Inferior parietal cortex (tissue), 1 donor: ENCODE results near the gene CHN2.

Source experiments
- DNase-seq: peaks from one replicate; pipeline ENCODE4 v3.0.0-alpha.2; 2016; ENCODE audit errors: extremely low spot score

Gene CHN2

DNA sequence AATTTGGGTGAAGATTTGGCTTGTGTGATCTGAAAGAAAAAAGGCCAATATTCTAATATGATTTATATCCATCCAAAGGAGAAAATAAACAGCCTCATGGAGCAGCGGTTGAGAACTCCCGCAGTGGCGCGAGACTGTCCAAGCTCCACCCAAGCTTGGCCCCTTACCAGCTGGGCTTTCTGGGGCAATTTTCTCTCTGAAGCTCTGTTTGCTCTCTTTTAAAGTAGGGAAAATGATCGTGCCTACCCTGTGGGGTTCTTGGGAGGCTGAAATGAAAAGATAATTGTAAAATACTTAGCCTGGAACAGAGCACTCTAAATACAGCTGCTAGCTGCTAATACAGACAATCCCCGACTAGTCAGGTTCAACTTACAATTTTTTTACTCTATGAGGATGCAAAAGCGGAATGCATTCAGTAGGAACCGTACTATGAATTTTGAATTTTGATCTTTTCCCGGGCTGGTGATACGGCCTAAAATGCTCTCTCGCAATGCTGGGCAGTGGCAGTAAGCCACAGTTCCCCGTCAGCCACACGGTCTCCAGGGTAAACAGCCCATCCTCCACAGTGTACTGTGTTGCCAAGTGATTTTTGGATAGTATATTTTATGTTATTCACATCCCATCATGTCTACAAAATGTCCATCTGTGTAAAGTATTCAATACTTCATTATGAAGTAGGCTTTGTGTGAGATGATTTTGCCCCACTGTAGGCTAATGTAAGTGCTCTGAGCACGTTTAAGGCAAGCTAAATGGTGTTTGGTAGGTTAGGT lies 137.7 kb downstream of the CHN2 start:
- DNase-seq = no peak

DNA sequence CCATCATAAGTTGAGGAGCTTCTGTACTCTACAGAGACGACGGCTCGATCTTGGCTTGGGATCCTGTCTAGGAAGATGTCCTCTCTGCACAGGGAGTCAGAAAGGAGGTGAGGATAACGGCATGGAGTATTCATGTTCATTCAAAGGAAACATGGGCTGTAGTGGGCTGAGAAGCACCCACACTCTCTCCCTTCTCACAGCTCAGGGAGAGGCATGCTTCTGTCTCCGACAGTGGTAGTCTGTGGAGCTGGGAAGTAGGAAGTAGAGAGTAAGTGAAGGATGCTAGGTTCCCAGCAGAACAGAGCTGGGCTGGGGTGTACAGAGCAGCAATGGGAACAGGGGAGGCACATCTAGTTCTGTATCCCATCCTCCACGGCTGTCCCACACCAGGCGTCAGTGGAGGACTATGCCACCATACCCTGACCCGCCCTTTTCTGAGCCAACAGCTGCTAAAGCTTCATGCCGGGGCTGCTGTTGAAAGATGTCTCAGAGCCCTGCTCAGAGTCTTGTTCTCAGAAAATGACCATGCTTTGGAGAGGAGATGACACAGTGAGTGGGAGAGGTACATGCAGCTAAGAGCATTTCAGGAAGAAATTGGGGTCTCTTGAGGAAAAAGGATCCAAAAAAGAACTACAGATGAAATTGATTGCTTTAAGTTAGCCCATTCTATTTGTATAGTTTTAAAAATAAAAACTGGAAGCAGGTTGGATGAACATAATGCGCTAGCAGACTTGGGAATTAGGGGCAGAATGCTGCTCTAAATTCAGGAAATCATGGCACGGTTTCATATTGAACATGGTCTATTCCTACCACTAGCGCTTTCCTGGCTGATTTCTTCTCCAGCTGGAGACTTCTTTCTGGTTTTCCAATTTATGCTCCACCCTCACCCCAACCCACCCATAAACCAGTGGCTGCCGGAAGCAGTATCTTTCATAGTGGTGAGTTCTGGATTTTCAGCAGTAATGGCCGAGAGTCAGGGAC lies 138.6 kb downstream of the CHN2 start:
- no peak for DNase-seq

DNA sequence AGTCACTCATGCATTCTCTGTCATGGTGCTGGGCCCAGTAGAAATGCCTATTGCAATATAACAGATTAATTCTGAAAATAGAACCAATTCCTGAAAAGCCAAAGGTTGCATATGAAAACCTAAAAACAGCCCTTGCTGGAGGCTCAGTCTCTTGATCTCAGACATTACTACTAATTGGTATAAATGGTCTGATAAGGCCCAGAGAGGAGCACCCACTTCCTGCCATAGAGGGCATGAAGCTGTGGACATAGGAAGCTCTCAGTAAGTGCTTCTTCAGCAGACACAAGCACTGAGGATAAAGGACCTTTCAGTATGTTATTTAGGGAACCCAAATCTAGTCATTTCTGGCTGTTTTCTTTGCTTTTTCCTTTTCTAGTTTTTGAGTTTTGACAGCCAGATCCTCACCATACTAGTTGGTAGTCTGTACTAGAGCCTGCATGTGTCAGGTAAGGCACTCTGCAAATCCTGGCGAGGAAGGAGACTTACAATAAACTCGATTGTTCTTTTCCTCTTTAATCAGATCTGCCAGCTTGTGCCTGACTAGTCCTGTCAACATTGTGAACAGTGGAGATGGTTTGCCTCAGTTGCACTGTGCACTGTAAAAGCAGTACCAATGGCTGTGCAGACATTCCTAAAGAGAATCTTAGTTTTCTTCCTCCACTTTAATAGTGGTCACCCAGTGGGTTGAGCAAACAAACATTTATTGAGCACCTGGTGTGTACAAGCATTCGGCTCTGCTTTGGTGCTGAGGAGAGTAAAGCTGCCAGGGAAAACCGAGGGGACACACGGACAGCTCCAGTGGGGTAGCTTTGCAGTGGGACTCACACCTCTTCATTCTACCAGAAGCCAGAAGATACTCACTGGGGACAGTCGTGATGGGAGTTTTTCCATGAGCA lies 140.9 kb downstream of the CHN2 start:
- no peak for DNase-seq

GRCh38 chr7:29337546-29338116 lies 143.1 kb downstream of the CHN2 start:
- no peak for DNase-seq

GRCh38 chr7:29340696-29341095 lies 146.1 kb downstream of the CHN2 start:
- no peak for DNase-seq

DNA sequence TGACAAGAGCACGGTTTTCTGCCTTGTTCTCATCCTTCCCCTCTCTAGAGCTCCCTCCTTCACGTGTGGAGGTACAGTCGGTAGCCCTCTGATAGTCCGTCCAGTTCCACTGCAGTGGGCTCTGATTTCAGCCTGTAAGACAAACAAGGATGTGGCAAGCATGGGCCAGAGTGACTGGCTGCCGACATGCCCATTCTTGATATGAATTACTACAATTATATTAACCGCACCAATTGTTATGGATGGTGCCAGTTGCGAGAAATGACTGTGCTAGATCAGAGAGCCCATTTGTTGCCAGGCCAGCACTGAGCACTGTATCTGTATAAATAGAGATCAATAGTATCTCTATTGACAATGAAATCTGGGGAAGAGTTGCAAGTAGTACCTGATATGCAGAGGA lies 146.6 kb downstream of the CHN2 start:
- no peak for DNase-seq

DNA sequence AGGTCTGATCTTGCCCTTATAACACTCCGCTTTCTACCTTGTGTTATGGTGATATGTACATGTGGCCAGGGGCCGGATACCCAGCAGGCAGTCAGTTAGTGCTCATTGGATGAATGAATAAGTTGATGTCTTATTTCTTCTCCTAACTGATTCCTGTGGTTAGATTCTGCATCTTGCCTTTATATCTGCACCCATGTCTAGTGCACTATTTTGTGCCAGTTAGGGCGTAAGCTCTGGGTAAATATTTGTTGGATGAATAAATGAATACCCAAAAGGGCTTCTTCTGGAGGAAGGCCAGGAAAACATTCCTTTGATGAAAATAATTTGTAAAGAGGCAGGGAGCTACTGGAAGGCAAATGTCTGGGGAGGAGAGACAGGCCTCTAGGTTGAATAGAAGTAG lies 148.2 kb downstream of the CHN2 start:
- no peak for DNase-seq

DNA sequence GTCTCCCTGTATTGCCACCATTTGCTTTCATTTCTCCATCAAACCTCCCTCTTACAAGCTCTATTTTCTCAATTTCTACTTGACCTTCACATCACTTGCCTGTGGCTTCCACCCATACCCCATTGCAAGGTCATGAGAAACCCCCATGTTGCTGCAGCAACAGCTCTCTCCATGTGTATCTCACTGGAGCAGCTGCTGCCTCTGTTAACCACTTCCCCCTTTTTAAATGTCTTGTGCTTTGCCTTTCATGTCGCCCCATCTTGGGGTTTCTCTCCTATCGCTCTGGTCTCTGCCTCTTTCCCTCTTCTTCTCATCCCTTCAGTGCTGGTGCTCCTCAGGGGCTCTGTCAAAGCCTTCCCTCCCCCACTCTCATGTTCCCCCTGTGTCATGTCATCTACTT lies 148.8 kb downstream of the CHN2 start:
- no peak for DNase-seq

DNA sequence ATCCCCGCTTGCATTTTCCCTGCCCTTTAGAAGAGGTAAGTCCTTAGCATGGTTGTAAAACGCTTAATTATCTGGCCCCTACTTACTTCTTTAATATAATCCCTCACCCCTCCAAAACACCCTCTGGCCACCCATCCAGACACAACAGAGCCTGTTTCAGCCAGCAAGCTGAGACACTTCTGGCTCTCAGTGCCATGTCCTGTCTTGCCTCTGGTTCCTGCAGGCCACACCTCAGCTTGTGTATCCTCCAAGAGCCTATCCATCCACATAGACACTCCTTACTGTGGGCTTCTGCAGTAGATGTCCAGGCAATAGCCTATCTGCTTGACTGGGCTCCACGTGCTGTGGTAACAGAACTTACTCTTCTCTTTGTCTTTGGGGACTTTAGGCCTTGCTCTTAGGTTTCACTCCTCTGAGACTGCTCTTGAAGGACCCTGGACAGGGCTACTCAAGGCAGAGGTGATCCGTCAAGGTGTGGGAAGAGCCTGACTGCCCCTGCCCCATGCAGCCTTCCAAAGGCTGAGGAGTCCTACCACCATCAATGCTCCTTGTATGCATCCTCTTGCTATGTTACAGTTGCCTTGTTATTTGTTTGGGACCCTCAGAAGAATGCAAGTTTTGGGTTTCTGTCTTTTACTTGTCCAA lies 149.9 kb downstream of the CHN2 start:
- no peak for DNase-seq

GRCh38 chr7:29345590-29345989 lies 151.0 kb downstream of the CHN2 start:
- DNase-seq = peak; percentile 66

DNA sequence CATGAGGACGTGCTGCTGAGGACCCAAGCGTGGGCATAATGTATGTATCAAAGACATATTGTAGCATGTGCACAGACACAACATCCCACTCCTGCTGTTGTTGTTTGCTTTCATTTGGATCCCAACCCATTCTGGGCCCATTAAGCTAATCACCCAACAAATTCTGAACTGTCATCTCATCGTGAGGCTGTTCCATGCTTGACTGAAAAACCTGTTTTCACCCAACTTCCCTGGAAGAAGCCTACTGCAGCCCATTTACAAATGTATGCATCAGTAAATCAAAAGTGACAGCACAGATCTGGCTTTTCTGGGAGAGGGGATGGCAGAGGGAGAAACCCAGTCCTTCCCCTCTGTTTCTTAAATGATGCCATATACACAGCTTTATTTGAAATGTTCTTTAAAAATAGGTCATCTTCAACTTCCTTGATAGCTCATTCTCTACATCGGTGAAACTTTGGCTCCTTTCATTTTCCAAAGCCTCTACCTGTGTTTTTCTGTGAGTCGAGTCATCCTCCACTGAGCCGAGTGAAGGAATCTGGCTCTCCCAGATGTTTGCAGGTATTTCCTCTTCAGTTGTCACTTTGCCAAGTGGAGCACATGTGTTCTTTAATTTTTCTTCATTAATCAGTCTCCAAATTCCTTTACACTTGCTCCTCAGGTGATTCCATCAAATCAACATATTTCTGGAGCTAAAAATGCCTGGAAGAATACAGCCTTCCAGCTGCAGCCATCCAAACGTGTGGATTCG lies 151.8 kb downstream of the CHN2 start:
- DNase-seq = no peak

GRCh38 chr7:29349362-29349761 lies 154.8 kb downstream of the CHN2 start:
- DNase-seq = no peak

DNA sequence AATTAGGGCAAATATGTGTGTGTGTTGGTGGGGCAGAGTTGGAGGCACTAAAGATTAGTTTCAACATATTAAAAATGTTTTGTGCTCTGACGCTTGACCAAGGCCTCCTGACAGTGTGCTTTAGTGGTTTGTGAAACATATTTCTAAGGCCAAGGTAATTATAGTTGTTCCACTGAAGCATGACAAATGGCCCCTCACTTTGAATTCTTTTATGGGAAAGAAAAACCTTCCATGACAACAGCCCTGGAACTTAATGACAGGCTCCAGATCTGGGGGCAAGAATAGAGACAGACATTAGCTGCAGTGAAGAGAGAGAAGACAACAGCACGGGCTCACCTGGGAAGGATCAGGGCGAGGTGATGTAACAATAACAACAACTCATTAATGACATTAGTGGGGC lies 155.8 kb downstream of the CHN2 start:
- no peak for DNase-seq

- no peak for DNase-seq
These were observed 157.5 kb downstream of the CHN2 start for GRCh38 chr7:29352041-29352440.

- no peak for DNase-seq
These were observed 159.2 kb downstream of the CHN2 start for GRCh38 chr7:29353810-29354209.

- no peak for DNase-seq
These were observed 159.8 kb downstream of the CHN2 start for GRCh38 chr7:29354340-29354739.

DNA sequence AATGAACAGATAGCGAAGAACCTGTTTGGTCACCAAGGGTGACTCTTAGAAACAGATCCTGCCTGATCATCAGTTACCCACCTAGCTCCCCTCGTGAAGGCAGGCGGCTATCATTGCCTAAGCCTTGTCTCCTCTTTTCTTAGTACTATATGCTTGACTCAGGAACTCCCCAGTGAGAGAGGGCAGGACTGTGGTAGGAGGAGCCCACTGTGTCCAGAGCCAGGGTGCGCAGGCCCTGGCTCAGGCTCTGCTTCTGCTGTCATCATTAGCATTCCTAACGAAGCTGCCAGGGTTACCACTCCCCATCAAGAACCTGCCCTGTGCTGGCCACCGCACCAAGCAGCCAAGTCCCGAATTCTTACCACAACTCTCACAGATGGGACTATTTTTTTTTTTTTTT lies 160.8 kb downstream of the CHN2 start:
- no peak for DNase-seq

DNA sequence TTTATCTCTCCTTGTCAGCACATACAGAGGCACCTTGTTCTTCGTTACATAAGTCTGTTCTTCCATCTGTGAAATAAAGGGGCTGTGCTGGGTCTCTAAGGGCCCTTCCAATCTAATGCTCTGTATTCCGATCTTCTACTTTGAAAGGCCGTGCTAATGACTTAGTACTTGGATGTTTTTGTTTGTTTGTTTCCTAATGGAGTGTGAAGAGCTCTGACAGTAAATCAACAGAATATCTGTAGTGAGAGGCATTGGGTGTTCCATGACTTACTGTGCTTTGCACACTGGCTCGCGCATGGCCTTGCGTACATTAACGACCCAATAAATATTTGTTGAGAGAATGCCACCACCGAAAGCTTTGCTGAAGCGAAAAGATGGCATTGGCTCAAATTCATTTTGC lies 162.1 kb downstream of the CHN2 start:
- no peak for DNase-seq

DNA sequence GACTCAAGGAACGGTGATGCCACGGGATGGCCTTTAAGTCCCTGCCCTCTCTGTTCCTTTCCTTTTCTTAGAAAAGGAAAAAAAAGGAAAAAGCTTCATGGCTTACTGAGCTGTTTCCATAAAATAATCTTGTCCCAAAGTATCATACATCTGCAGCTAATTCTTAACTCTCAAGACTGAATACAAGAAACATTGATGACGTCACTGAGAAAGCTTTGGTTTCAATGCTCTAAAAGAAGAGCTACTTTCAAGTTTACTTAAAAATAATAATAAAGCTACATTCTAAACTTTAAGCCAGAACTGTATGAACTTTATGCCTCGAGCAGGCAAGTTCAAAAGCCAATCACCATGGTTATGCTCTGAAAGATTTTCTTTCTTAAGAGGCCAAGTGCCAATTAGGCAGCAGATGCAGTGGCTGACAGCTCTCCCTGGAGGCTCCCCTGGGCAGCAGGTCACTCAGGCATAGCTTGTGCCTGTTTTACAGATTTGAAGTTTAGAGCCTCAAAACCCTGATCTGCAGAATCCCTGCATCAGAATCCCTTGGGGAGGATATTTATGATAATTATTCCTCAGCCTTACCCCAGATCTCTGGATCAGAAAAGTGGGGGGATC lies 165.0 kb downstream of the CHN2 start:
- DNase-seq = no peak
